Suprapubic skin (tissue), 3 donors: Measurements from ENCODE around the gene PDE3A.

ENCODE experiments used
- CTCF ChIP-seq, 2 donors: fragments of 200-600 bp in 1 of 2; fragments of 450-650 bp in 1 of 2; sonication (generic) in 1 of 2; IDR thresholded peaks; one replicate each; pipeline ENCODE4 v1.5.1; 2016 to 2019; ENCODE audit warnings: antibody characterized with exemption in 2 of 2, mild to moderate bottlenecking in 1 of 2, moderate library complexity in 1 of 2
- EP300 ChIP-seq: sonication (generic); formaldehyde crosslinking; IDR thresholded peaks from one replicate; pipeline ENCODE4 v1.6.1; 2017; ENCODE audit warnings: antibody characterized with exemption

- no peak for TF ChIP-seq CTCF (IDR thresholded peaks at IDR 0.05)
- TF ChIP-seq EP300, result no peak
These were observed 41.5 kb downstream of the PDE3A start for GRCh38 chr12:20409607-20410377.
